ENCODE measurements around the gene LGR6.
"Not testable (repeated sequence)": the region's sequence is repeated elsewhere in the genome, so short reads cannot be mapped to it uniquely, and the experiment has no call there.

The LGR6 gene

DNA sequence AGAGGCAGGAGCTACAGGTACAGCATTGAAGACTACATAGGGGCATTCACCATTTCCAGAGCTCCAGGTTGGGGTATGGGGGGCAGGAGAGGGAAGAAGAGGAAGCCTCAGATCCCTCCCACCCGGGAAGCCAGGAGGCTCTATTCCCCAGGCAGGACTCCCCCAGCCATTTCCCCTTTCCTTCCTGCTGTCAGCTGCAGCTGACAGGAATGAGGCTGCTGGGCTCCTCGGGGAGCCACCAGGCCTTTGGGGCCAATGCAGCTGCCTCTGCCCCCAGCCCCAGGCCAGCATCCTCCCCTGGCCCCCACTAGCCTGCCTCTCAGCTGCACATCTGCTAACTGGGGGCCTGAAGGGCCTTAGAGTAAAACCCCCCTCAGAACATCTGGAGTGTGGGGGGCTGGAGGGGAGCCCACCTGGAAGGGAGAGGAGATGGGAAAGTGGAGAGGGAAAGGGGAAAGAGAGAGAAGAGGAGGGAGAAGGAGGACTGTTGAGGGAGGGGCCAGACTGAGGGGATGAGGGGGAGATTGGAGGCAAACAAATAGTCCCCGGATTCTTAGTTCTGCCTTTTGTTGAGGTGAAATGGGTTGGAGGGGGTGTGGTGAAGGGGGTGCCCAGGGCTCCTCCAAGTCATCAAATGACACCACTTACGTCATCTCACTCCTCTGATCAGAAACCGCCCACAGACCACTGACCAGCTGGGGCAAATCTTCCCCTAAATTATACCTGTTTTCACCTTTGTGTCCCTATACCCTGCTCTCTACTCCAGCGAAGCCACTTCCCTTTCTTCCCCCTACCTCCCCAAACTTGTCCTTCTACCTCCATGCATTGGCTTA is 58.0 kb downstream of the LGR6 start:
- Mint-ChIP-seq H3K27me3 (peaks cover 4% of the 10 kb centered on the region), H3K27ac (no peak overlapping the region)

DNA sequence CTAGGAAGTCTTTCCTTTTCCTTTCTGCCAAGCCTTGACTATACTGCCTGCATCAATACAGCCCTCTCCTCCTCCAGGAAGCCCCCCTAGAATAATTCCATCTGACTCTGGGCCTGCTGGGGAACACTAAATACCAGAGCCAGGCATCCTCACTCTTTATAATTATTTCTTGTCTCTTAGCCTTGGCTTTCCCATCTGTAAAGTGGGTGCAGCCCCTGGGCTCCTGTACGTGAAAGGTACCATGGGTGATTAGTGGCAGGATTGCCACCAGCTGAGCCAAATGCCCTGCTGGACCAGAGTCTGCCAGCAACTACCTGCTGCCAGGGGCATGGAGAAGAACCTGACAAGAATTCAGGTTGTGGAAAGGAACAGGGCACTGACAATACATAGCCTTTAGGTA is 58.7 kb downstream of the LGR6 start:
- no peak overlapping the region for H3K4me3 Mint-ChIP-seq
- DNase-seq: peak; percentile 16
- peaks cover 4% of the 10 kb centered on the region for H3K27me3 Mint-ChIP-seq
- peaks cover 3% of the 10 kb centered on the region for H3K4me1 Mint-ChIP-seq (ENCODE audit: low read depth)
- no peaks in the 10 kb centered on the region for H3K9me3 Mint-ChIP-seq
- H3K36me3 Mint-ChIP-seq (ENCODE audit: low read depth): no peaks in the 10 kb centered on the region
- no peak overlapping the region for H3K27ac Mint-ChIP-seq

More for the DNA sequence above, 58.0 kb downstream of the LGR6 start:
- H3K4me3 Mint-ChIP-seq: no peak overlapping the region
- H3K4me1 Mint-ChIP-seq (ENCODE audit: low read depth): peaks cover 1% of the 10 kb centered on the region
- no peaks in the 10 kb centered on the region for H3K36me3 Mint-ChIP-seq (ENCODE audit: low read depth)
- DNase-seq: peak; percentile 12
- no peaks in the 10 kb centered on the region for H3K9me3 Mint-ChIP-seq

DNA sequence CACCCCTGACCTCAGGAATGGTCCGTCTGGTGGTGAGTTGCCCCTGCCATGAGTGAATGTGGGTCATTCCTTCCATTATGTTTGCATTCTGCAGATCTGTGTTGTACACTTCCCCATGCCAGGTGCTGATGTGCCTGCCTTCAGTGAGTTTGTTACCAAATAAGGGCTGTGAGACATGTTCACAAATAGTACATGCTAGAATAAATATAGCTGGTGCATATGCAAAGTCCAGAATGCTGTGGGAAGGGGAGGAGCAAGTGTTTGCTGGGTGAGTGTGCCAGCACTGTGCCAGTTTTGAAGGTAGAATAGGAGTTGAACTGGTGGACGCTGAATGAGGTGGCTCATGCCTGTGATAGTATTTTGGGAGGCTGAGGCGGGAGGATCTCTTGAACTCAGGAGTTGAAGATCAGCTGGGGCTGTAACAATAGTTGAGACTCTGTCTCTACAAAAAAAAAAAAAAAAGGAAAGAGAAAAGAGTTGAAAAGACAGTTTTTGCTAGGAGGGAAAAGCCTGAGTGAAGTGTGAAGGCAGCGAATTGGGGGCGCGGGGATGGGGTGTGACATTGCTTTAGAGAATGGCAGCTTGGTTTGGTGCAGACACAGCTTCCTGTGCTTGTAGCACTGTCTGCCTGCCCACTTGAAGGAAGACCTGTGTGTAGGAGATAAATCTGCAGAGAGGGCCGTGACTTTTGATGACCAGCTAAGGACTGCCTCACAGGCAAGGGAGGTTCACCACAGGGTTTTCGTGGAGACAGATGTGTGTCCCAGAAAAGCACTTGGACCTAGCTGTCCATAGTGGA is 61.1 kb downstream of the LGR6 start:
- H3K4me1 Mint-ChIP-seq (ENCODE audit: low read depth): peaks cover 3% of the 10 kb centered on the region
- no peak overlapping the region for H3K4me3 Mint-ChIP-seq
- H3K36me3 Mint-ChIP-seq (ENCODE audit: low read depth): no peaks in the 10 kb centered on the region
- H3K27ac Mint-ChIP-seq: no peak overlapping the region
- DNase-seq: peak; percentile 8
- H3K9me3 Mint-ChIP-seq: no peaks in the 10 kb centered on the region
- H3K27me3 Mint-ChIP-seq: peaks cover 9% of the 10 kb centered on the region

DNA sequence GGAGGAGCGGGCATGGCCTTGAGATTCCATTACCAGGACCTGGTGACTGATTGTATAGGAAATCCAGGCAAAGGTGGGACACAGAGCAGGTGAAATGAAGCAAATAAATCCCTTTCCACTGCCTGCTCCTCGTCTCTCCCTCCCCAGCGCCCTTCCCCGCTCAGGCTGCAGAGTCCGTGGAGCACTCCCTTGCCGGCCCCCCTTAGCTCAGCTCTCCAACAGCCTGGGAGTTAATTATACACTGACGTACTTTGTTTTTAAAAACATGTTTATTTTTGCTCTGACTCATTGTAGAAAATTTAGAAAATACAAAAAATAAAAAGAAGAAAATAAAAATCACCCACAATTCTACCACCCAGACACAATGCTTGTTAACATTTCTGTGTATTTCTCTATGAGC is 61.7 kb downstream of the LGR6 start:
- peaks cover 10% of the 10 kb centered on the region for H3K27me3 Mint-ChIP-seq
- no peak overlapping the region for H3K27ac Mint-ChIP-seq
- peaks cover 3% of the 10 kb centered on the region for H3K4me1 Mint-ChIP-seq (ENCODE audit: low read depth)
- DNase-seq: no peak
- H3K4me3 Mint-ChIP-seq: no peak overlapping the region
- H3K9me3 Mint-ChIP-seq: no peaks in the 10 kb centered on the region
- H3K36me3 Mint-ChIP-seq (ENCODE audit: low read depth): no peaks in the 10 kb centered on the region

DNA sequence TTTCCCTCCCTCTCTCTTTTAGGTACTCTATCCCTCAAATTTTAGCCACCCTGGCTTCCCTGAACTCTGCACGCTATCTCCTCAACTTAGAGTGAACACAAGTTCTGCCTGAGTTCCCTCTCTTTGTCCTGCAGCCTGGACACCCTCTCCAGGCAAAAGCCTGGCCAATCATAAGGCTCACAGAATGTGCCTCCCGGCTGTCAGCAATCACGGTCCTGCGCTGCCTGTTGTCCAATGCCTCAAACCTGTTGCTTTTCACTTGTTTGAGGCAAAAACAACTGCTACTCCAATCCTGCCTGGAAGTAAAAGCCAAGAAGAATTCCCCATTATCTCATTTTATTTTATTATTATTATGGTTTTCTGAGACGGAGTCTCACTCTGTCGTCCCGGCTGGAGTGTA is 66.1 kb downstream of the LGR6 start:
- no peaks in the 10 kb centered on the region for H3K36me3 Mint-ChIP-seq (ENCODE audit: low read depth)
- no peaks in the 10 kb centered on the region for H3K9me3 Mint-ChIP-seq
- H3K4me3 Mint-ChIP-seq: no peak overlapping the region
- no peak overlapping the region for H3K27ac Mint-ChIP-seq
- H3K27me3 Mint-ChIP-seq: peaks cover 33% of the 10 kb centered on the region
- DNase-seq: peak; percentile 6
- H3K4me1 Mint-ChIP-seq (ENCODE audit: low read depth): peaks cover 3% of the 10 kb centered on the region

DNA sequence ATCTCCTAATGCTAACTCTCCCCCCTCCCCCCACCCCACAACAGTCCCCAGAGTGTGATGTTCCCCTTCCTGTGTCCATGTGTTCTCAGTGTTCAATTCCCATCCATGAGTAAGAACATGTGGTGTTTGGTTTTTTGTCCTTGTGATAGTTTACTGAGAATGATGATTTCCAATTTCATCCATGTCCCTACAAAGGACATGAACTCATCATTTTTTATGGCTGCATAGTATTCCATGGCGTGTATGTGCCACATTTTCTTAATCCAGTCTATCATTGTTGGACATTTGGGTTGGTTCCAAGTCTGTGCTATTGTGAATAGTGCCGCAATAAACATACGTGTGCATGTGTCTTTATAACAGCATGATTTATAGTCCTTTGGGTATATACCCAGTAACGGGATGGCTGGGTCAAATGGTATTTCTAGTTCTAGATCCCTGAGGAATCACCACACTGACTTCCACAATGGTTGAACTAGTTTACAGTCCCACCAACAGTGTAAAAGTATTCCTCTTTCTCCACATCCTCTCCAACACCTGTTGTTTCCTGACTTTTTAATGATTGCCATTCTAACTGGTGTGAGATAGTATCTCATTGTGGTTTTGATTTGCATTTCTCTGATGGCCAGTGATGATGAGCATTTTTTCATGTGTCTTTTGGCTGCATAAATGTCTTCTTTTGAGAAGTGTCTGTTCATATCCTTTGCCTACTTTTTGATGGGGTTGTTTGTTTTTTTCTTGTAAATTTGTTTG is 67.8 kb downstream of the LGR6 start:
- not testable (repeated sequence) for H3K9me3 Mint-ChIP-seq; H3K27ac Mint-ChIP-seq; DNase-seq; H3K4me1 Mint-ChIP-seq (ENCODE audit: low read depth); H3K4me3 Mint-ChIP-seq; H3K36me3 Mint-ChIP-seq (ENCODE audit: low read depth)
- peaks cover 45% of the 10 kb centered on the region for H3K27me3 Mint-ChIP-seq

DNA sequence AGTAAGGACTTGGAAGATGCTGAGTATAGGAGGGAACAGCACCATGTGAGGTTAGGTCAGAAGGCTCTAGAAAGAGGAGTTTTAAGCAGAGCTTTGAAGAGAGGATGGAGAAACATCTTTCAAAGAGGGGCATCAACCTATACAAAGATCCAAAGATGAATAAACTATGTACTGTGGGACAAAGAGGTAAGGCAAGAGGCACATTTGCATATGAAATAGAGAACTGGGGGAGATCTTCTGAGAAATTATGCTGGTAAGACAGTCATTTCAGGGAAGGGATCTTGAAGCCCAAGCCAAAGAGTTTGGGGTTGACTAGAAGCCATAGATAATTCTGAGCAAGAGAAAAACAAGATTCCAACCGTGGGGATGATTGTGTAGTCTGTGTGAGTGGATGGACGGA is 70.0 kb downstream of the LGR6 start:
- Mint-ChIP-seq H3K27me3 (peaks cover 50% of the 10 kb centered on the region), H3K9me3 (no peaks in the 10 kb centered on the region), H3K4me1 (ENCODE audit: low read depth) (no peaks in the 10 kb centered on the region), H3K36me3 (ENCODE audit: low read depth) (no peaks in the 10 kb centered on the region), H3K27ac (no peak overlapping the region), H3K4me3 (no peak overlapping the region)
- DNase-seq: no peak

DNA sequence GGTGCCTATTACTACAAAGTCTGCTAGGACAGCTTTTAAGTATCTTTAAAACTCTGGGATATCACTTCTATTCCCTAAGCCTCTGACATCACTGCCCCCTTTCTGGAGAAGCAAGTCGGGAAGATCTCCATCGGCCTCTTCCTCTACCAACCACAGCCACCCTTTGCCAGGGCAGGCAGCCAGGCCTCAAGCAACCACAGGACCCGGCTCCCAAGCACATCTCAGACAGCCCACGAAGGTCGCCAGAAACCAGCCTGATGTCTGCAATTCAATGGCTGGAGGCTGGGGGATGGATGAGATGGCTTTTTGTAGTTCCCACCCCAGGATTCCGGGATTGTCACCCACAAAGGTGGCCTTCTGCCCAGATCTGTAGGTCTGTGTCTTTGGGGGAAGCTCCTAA is 70.7 kb downstream of the LGR6 start:
- Mint-ChIP-seq H3K4me3 (no peak overlapping the region), H3K9me3 (no peaks in the 10 kb centered on the region), H3K4me1 (ENCODE audit: low read depth) (no peaks in the 10 kb centered on the region), H3K36me3 (ENCODE audit: low read depth) (no peaks in the 10 kb centered on the region), H3K27me3 (peaks cover 48% of the 10 kb centered on the region), H3K27ac (no peak overlapping the region)
- DNase-seq: no peak

DNA sequence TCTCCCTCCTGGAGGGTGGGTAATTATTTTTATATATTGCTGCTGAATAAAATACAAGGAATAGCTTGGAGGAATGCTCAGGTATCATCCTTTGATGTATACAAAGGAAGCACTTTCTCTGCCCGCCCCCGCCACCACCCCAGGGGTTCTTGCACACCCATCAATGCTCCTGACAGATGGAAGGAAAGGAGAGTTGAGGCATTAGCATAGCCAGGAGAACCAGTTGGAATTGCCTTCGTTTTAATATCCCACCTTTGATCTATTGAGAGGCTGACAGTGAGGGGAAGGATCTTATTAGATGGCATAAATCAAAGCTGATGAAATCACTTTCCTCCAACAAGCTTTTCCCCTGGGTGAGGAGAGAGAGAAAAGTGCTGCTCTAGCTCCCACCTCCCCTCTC is 71.1 kb downstream of the LGR6 start:
- Mint-ChIP-seq H3K27ac (no peak overlapping the region), H3K27me3 (peaks cover 45% of the 10 kb centered on the region), H3K9me3 (no peaks in the 10 kb centered on the region), H3K4me1 (ENCODE audit: low read depth) (no peaks in the 10 kb centered on the region), H3K36me3 (ENCODE audit: low read depth) (no peaks in the 10 kb centered on the region), H3K4me3 (no peak overlapping the region)
- no peak for DNase-seq

DNA sequence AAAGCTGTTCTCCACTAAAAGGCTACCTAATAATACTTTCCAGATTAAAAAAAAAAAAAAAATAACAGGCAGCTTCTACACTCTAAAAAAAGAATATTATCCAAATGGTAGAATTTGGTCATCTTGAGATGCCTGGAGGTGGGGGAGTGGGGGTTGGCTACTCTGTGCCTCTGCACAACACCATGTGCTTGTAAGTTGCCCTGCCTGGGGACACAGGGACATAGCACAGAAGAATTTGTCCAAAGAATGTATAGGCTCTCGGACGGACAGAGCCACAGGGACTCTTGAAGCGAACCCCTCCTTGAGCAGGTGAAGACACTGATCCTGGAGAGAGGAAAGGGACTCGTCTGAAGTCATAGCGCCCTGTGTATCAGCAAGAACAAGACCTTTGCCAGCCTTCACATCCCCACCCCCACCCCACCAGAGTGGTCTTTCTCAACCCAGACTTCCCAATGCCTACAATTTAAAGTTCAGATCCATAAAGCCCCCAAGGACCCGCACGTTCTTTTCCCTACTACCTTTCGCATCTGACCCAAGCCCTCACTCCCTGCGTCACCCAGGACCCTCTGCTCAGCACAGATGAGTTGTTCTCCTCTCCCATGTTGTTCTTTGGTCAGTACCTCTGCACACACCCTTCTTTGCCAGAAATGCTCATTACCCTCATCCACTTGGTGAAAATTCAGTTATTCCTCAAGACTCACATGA is 72.6 kb downstream of the LGR6 start:
- DNase-seq: no peak
- no peaks in the 10 kb centered on the region for H3K36me3 Mint-ChIP-seq (ENCODE audit: low read depth)
- H3K27me3 Mint-ChIP-seq: peaks cover 42% of the 10 kb centered on the region
- no peak overlapping the region for H3K4me3 Mint-ChIP-seq
- no peak overlapping the region for H3K27ac Mint-ChIP-seq
- no peaks in the 10 kb centered on the region for H3K4me1 Mint-ChIP-seq (ENCODE audit: low read depth)
- H3K9me3 Mint-ChIP-seq: no peaks in the 10 kb centered on the region

DNA sequence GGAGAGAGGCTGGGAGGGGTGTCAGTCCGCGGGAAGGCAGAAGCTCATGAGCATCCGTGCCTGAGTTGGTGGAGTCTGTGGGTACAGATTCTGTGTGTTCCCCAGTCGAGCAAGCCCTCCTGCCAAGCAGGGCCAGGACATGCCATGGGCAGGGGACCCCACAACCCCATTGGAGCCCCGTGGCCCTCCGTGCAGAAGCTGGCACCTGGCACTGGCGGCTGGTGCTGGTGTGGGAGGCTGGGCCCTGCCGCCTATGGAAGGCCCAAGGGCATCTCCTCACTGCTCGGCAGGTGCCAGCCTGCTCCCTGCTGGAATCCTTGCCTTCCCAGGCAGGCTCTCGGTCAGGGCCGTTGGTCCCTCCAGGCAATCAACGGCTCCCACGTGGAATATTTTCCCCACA is 74.4 kb downstream of the LGR6 start:
- H3K27me3 Mint-ChIP-seq: peaks cover 37% of the 10 kb centered on the region
- no peaks in the 10 kb centered on the region for H3K9me3 Mint-ChIP-seq
- no peak overlapping the region for H3K4me3 Mint-ChIP-seq

DNA sequence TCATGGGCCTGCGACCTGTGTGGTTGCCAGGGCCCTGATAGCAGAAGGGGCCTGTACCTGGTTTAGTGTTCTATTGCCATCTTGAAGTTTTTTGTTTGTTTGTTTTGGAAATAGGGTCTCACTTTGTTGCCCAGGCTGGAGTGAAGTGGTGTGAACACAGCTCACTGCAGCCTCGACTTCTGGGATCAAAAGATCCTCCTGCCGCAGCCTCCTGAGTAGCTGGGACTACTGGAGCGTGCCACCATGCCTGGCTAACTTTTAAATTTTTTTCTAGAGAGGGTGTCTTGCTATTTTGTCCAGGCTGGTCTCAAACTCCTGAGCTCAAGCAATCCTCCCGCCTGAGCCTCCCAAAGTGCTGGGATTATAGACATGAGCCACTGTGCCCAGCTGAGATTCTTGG is 75.2 kb downstream of the LGR6 start:
- H3K27ac Mint-ChIP-seq: no peak overlapping the region
- H3K9me3 Mint-ChIP-seq: no peaks in the 10 kb centered on the region
- H3K27me3 Mint-ChIP-seq: peaks cover 33% of the 10 kb centered on the region

More for the DNA sequence above, 74.4 kb downstream of the LGR6 start:
- Mint-ChIP-seq H3K36me3 (ENCODE audit: low read depth) (no peaks in the 10 kb centered on the region), H3K4me1 (ENCODE audit: low read depth) (no peaks in the 10 kb centered on the region), H3K27ac (no peak overlapping the region)
- DNase-seq: no peak

DNA sequence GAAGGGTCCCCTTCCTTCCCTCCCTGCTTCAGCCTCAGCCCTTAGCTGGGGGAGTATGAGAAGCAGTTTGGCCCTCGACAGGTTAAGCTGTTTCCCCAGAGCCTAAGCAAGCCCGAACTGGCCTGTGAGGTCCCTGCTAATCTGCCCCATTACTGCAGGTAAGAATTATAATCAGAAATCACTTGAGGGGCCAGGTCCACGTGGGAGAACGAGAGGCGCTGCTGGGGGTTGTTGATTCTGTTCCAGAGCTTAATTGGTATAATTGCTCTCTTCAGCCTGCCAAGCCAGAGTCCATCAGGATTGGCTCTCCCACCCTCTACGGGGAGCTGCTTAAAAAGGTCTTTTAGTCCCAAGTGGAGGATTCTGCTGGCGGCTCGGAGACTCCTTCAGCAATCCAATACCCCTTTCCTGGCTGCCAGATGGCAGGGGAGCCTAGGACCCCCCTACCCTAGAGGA is 77.3 kb downstream of the LGR6 start:
- H3K4me1 Mint-ChIP-seq (ENCODE audit: low read depth): peaks cover 2% of the 10 kb centered on the region
- no peak overlapping the region for H3K4me3 Mint-ChIP-seq
- H3K9me3 Mint-ChIP-seq: no peaks in the 10 kb centered on the region
- H3K27ac Mint-ChIP-seq: no peak overlapping the region
- DNase-seq: no peak
- H3K36me3 Mint-ChIP-seq (ENCODE audit: low read depth): no peaks in the 10 kb centered on the region
- peaks cover 16% of the 10 kb centered on the region for H3K27me3 Mint-ChIP-seq

More for the DNA sequence above, 75.2 kb downstream of the LGR6 start:
- Mint-ChIP-seq H3K4me3 (no peak overlapping the region), H3K36me3 (ENCODE audit: low read depth) (no peaks in the 10 kb centered on the region), H3K4me1 (ENCODE audit: low read depth) (no peaks in the 10 kb centered on the region)
- DNase-seq: no peak

Measured in activated T-cell treated with anti-CD3 and anti-CD28 coated beads, Interleukin-2, amount 50 U/mL, for 24 hours (primary cell).